ENCODE data around the gene ADAM21. TPM values are rescaled to one million over a fixed set of nuclear protein-coding genes. Genes with fewer than 3 reads are reported as not detected.

Gene ADAM21
- polyA plus RNA-seq, 3 donors, result not detected

DNA sequence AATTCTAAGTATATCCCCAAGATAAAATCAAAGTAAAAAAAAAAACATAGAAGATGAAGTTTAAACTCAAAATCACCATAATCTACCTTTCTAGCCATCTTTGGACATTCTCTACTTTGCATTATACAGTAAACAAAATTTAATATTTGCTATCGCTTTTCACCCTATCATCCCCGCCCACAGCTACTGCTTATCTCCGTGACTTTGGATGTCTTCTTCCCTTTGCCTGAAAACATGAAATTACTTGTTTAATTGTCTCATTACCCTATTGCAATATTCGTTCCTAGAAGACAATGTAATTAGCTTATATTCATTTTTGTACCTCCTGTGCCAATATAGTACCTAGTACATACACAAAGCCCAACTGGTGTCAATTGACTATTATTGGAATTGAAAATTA lies 44.4 kb upstream of the ADAM21 start:
- Mint-ChIP-seq H3K4me3 (no peak overlapping the region), H3K4me1 (no peaks in the 10 kb centered on the region), H3K27me3 (ENCODE audit: low read depth in 3 of 3) (no peaks in the 10 kb centered on the region), H3K36me3 (peaks cover 6% of the 10 kb centered on the region in 2 donors), H3K27ac (no peak overlapping the region), H3K9me3 (peaks cover 0 to 10% (median 0%) of the 10 kb centered on the region in 7 donors)
- Histone ChIP-seq H3K4me3 (replicated peaks in 1 of 3; ENCODE audit: low read depth in 2 of 3, low read length in 3 of 3) (no peak overlapping the region), H4K20me1 (ENCODE audit: insufficient read depth, low read length) (no peaks in the 10 kb centered on the region), H3K4me2 (replicated peaks; ENCODE audit: extremely low read depth, low read length, poor library complexity, severe bottlenecking) (no peak overlapping the region), H2AFZ (ENCODE audit: insufficient read depth, low read depth, low read length, poor library complexity, severe bottlenecking) (no peak overlapping the region), H3K9me3 (replicated peaks in 1 of 2; ENCODE audit: control insufficient read depth in 1 of 2, insufficient read depth in 1 of 2, low read length in 2 of 2) (no peaks in the 10 kb centered on the region), H3K9ac (ENCODE audit: insufficient read depth, low read length, poor library complexity, severe bottlenecking) (no peak overlapping the region), H3K79me2 (ENCODE audit: insufficient read depth, low read length) (no peaks in the 10 kb centered on the region), H3K27me3 (ENCODE audit: control insufficient read depth in 2 of 2, insufficient read depth in 2 of 2, low read length in 2 of 2) (no peaks in the 10 kb centered on the region), H3K27ac (ENCODE audit: low read depth in 1 of 2, low read length in 2 of 2) (no peak overlapping the region), H3K4me1 (ENCODE audit: control insufficient read depth in 1 of 2, insufficient read depth in 2 of 2, low read length in 2 of 2) (no peaks in the 10 kb centered on the region), H3K36me3 (replicated peaks in 1 of 2; ENCODE audit: control insufficient read depth in 1 of 2, insufficient read depth in 2 of 2, low read length in 2 of 2) (no peaks in the 10 kb centered on the region)
- DNase-seq, result no peak
- intact Hi-C loops (cut with micrococcal nuclease), result no loop called here
- TF ChIP-seq, protein P1, sequence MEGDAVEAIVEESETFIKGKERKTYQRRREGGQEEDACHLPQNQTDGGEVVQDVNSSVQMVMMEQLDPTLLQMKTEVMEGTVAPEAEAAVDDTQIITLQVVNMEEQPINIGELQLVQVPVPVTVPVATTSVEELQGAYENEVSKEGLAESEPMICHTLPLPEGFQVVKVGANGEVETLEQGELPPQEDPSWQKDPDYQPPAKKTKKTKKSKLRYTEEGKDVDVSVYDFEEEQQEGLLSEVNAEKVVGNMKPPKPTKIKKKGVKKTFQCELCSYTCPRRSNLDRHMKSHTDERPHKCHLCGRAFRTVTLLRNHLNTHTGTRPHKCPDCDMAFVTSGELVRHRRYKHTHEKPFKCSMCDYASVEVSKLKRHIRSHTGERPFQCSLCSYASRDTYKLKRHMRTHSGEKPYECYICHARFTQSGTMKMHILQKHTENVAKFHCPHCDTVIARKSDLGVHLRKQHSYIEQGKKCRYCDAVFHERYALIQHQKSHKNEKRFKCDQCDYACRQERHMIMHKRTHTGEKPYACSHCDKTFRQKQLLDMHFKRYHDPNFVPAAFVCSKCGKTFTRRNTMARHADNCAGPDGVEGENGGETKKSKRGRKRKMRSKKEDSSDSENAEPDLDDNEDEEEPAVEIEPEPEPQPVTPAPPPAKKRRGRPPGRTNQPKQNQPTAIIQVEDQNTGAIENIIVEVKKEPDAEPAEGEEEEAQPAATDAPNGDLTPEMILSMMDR (IDR thresholded peaks at IDR 0.05), result no peak
- WGBS (ENCODE audit: insufficient coverage), result 92% methylated on average over 3 of the region's 4 CpGs

DNA sequence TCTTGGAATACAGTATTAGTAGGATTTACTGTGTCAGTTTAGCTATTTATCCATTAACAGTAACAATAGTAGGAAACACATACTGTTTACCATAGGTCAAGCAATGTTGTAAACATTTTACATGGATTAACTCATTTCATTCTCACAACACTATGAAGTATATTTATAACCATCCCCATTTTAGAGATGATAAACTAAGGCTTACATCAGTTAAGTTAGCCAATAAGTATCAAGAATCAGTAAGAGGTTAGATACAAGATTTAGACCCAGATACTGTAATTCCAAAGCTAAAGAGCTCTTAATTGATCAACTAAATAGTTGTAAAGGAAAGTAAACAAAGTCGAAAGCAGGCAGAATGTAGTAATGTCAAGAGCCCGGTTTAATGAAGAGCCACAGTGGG lies 36.2 kb upstream of the ADAM21 start:
- no peaks in the 10 kb centered on the region for H3K36me3 ChIP-seq (replicated peaks in 1 of 2; ENCODE audit: control insufficient read depth in 1 of 2, insufficient read depth in 2 of 2, low read length in 2 of 2)
- no peaks in the 10 kb centered on the region for H4K20me1 ChIP-seq (ENCODE audit: insufficient read depth, low read length)
- peaks cover 0 to 2% (median 0%) of the 10 kb centered on the region in 7 donors for H3K9me3 Mint-ChIP-seq
- peaks cover 9 to 10% of the 10 kb centered on the region in 2 donors for H3K4me1 ChIP-seq (ENCODE audit: control insufficient read depth in 1 of 2, insufficient read depth in 2 of 2, low read length in 2 of 2)
- DNase-seq, result no peak
- peaks cover 0 to 1% (median 0%) of the 10 kb centered on the region in 3 donors for H3K27me3 Mint-ChIP-seq (ENCODE audit: low read depth in 3 of 3)
- WGBS (ENCODE audit: insufficient coverage), result no CpG with 5 or more reads among the region's 2 CpGs
- TF ChIP-seq, protein P1 (IDR thresholded peaks at IDR 0.05), result no peak
- no peak overlapping the region for H2AFZ ChIP-seq (ENCODE audit: insufficient read depth, low read depth, low read length, poor library complexity, severe bottlenecking)
- no peak overlapping the region for H3K27ac Mint-ChIP-seq
- intact Hi-C loops (cut with micrococcal nuclease), result no loop called here
- peak overlapping the region in 1 of 3 experiments; percentile 91 for H3K4me3 ChIP-seq (replicated peaks in 1 of 3; ENCODE audit: low read depth in 2 of 3, low read length in 3 of 3)
- no peaks in the 10 kb centered on the region for H3K27me3 ChIP-seq (ENCODE audit: control insufficient read depth in 2 of 2, insufficient read depth in 2 of 2, low read length in 2 of 2)
- H3K27ac ChIP-seq (ENCODE audit: low read depth in 1 of 2, low read length in 2 of 2), result no peak overlapping the region
- H3K4me2 ChIP-seq (replicated peaks; ENCODE audit: extremely low read depth, low read length, poor library complexity, severe bottlenecking), result peak overlapping the region; percentile 87
- H3K9ac ChIP-seq (ENCODE audit: insufficient read depth, low read length, poor library complexity, severe bottlenecking), result peak overlapping the region; percentile 79
- H3K79me2 ChIP-seq (ENCODE audit: insufficient read depth, low read length), result peaks cover 5% of the 10 kb centered on the region
- H3K9me3 ChIP-seq (replicated peaks in 1 of 2; ENCODE audit: control insufficient read depth in 1 of 2, insufficient read depth in 1 of 2, low read length in 2 of 2), result no peaks in the 10 kb centered on the region
- H3K4me1 Mint-ChIP-seq, result peaks cover 23% of the 10 kb centered on the region
- no peak overlapping the region for H3K4me3 Mint-ChIP-seq
- H3K36me3 Mint-ChIP-seq, result no peaks in the 10 kb centered on the region
